HepG2 (cell line): ENCODE data around the gene ASB4. TPM values are rescaled to one million over a fixed set of nuclear protein-coding genes. Genes with fewer than 3 reads are reported as not detected.

Experiments
- ARHGAP35 ChIP-seq: sonication (generic); formaldehyde crosslinking; IDR thresholded peaks from 2 replicates; pipeline ENCODE4 v1.9.0; 2022; ENCODE audit warnings: mild to moderate bottlenecking, inconsistent platforms, moderate library complexity, missing genetic modification reagents, borderline replicate concordance
- ATF2 ChIP-seq: sonication (generic); formaldehyde crosslinking; IDR thresholded peaks from 2 replicates; pipeline ENCODE4 v1.4.0; 2020; ENCODE audit warnings: missing genetic modification reagents
- DDIT3 ChIP-seq: sonication (generic); formaldehyde crosslinking; IDR thresholded peaks from 2 replicates; pipeline ENCODE4 v1.4.0; 2020; ENCODE audit warnings: mild to moderate bottlenecking, missing genetic modification reagents
- DNMT1 ChIP-seq: sonication (generic); formaldehyde crosslinking; IDR thresholded peaks from 2 replicates; pipeline ENCODE4 v1.5.1; 2020; ENCODE audit warnings: mild to moderate bottlenecking, missing genetic modification reagents
- ELF3 ChIP-seq: IDR thresholded peaks from 2 replicates; pipeline ENCODE4 v1.6.1; 2016; ENCODE audit warnings: missing genetic modification reagents, missing compliant biosample characterization
- ERF ChIP-seq: IDR thresholded peaks from 2 replicates; pipeline ENCODE4 v1.6.1; 2018; ENCODE audit warnings: missing biosample characterization, missing genetic modification reagents
- FOSL2 ChIP-seq: sonication (generic); formaldehyde crosslinking; IDR thresholded peaks from 2 replicates; pipeline ENCODE4 v1.4.0; 2020; ENCODE audit warnings: missing genetic modification reagents
- IRF2 ChIP-seq: IDR thresholded peaks from 2 replicates; pipeline ENCODE4 v1.6.1; 2018; ENCODE audit warnings: missing genetic modification reagents, missing compliant biosample characterization
- MAF1 ChIP-seq: sonication (generic); formaldehyde crosslinking; IDR thresholded peaks from 2 replicates; pipeline ENCODE4 v1.5.0; 2020; ENCODE audit warnings: missing genetic modification reagents, borderline replicate concordance
- MTERF4 ChIP-seq: sonication (generic); formaldehyde crosslinking; IDR thresholded peaks from 2 replicates; pipeline ENCODE4 v1.8.0; 2023; ENCODE audit warnings: mild to moderate bottlenecking, missing genetic modification reagents
- PAX8 ChIP-seq: sonication (generic); formaldehyde crosslinking; IDR thresholded peaks from 2 replicates; pipeline ENCODE4 v1.8.0; 2022; ENCODE audit warnings: mild to moderate bottlenecking, missing genetic modification reagents, borderline replicate concordance
- PRPF4 ChIP-seq: fragments of 200-400 bp; formaldehyde crosslinking; IDR thresholded peaks from 2 replicates; pipeline ENCODE4 v1.6.1; 2016; ENCODE audit warnings: low read length, low read depth; ENCODE audit not compliant: poor library complexity, severe bottlenecking
- SIX1 ChIP-seq: sonication (generic); formaldehyde crosslinking; IDR thresholded peaks from 2 replicates; pipeline ENCODE4 v1.4.0; 2020; ENCODE audit warnings: missing genetic modification reagents, borderline replicate concordance
- SIX4 ChIP-seq: sonication (generic); formaldehyde crosslinking; IDR thresholded peaks from 2 replicates; pipeline ENCODE4 v1.4.0; 2020; ENCODE audit warnings: missing genetic modification reagents
- SOX5 ChIP-seq: IDR thresholded peaks from 2 replicates; pipeline ENCODE4 v1.6.1; 2016; ENCODE audit warnings: borderline replicate concordance
- TAF15 ChIP-seq: fragments of 200-400 bp; formaldehyde crosslinking; IDR thresholded peaks from one replicate; pipeline ENCODE4 v1.6.1; 2018; ENCODE audit warnings: mild to moderate bottlenecking, low read depth, low read length; ENCODE audit not compliant: poor library complexity, severe bottlenecking
- TOPORS ChIP-seq: sonication (generic); formaldehyde crosslinking; IDR thresholded peaks from 2 replicates; pipeline ENCODE4 v1.8.0; 2023; ENCODE audit warnings: mild to moderate bottlenecking, missing genetic modification reagents
- ZNF138 ChIP-seq: sonication (generic); formaldehyde crosslinking; IDR thresholded peaks from 2 replicates; pipeline ENCODE4 v1.5.0; 2020; ENCODE audit warnings: mild to moderate bottlenecking, low read depth, missing genetic modification reagents
- ZNF350 ChIP-seq: sonication (generic); formaldehyde crosslinking; IDR thresholded peaks from 2 replicates; pipeline ENCODE4 v1.4.0; 2020; ENCODE audit warnings: mild to moderate bottlenecking, low read depth, missing genetic modification reagents, borderline replicate concordance
- ZNF557 ChIP-seq: sonication (generic); formaldehyde crosslinking; IDR thresholded peaks from 2 replicates; pipeline ENCODE4 v1.4.0; 2020; ENCODE audit warnings: missing genetic modification reagents
- ZNF576 ChIP-seq: sonication (generic); formaldehyde crosslinking; IDR thresholded peaks from 2 replicates; pipeline ENCODE4 v1.4.0; 2020; ENCODE audit warnings: mild to moderate bottlenecking, missing genetic modification reagents
- ZNF629 ChIP-seq: sonication (generic); formaldehyde crosslinking; conservative IDR thresholded peaks from 2 replicates; pipeline ENCODE4 v1.5.0; 2020; ENCODE audit warnings: missing genetic modification reagents
- ZNF790 ChIP-seq: sonication (generic); formaldehyde crosslinking; IDR thresholded peaks from 2 replicates; pipeline ENCODE4 v1.8.0; 2022; ENCODE audit warnings: missing genetic modification reagents, mild to moderate bottlenecking, borderline replicate concordance
- ZNF839 ChIP-seq: sonication (generic); formaldehyde crosslinking; IDR thresholded peaks from 2 replicates; pipeline ENCODE4 v1.4.0; 2020; ENCODE audit warnings: missing genetic modification reagents, mild to moderate bottlenecking, borderline replicate concordance
- polyA plus RNA-seq, 8 experiments: library from polyadenylated mRNA; depleted of rRNA in 3 of 8; stranded (reverse) in 7 of 8; unstranded in 1 of 8; fragments of >200 nt; fragmentation: Illumina TruSeq in 4 of 8; extraction: Trizol in 4 of 8; gene quantifications; 2 replicates each; pipeline versions ENCODE4 v1.2.1 to v1.2.3, GENCODE V29; 2011 to 2016; ENCODE audit warnings: low read depth in 4 of 8, missing spikeins in 1 of 8, mixed read lengths in 1 of 8; ENCODE audit not compliant: insufficient read depth in 1 of 8
- total RNA-seq, 5 experiments: library from RNA; depleted of rRNA; stranded (reverse); fragments of >200 nt; fragmentation: Illumina TruSeq; extraction: Trizol; gene quantifications; 2 replicates each; pipeline ENCODE4 v1.2.3, GENCODE V29; 2016; ENCODE audit warnings: low read depth in 1 of 5
- TF ChIP-seq, protein P1 (sequence below): sonication (generic); formaldehyde crosslinking; IDR thresholded peaks from 2 replicates; pipeline ENCODE4 v1.4.0; 2020; ENCODE audit warnings: missing genetic modification reagents
- TF ChIP-seq, protein P2 (sequence below): IDR thresholded peaks from 2 replicates; pipeline ENCODE4 v1.6.1; 2016; ENCODE audit warnings: missing biosample characterization, missing genetic modification reagents, low read depth

ASB4 gene
- total and polyA plus RNA-seq, 2 of the 13 experiments (the other 11 are each of a cell fraction or from before 2014, with no cell fraction given) = 1.1 to 4.0 TPM

GRCh38 chr7:95470452-95470851 is 15.3 kb upstream of the ASB4 start (continued):
- no peak for TF ChIP-seq SIX1 (CRISPR knock-in tag)
- no peak for TF ChIP-seq TAF15
- no peak for TF ChIP-seq PAX8 (CRISPR knock-in tag)
- TF ChIP-seq ELF3 (CRISPR knock-in tag) = peak; percentile 68; the same call in 1 of the 2 replicates
- TF ChIP-seq ZNF839 = no peak
- TF ChIP-seq ZNF138 (CRISPR knock-in tag) = no peak
- no peak for TF ChIP-seq MAF1 (CRISPR knock-in tag)
- TF ChIP-seq DDIT3 (CRISPR knock-in tag) = no peak
- TF ChIP-seq ZNF350 (CRISPR knock-in tag) = no peak
- TF ChIP-seq ERF (CRISPR knock-in tag) = 0 out of 2 replicates have a peak, but pooled peaks have one; percentile 38
- TF ChIP-seq ZNF557 = no peak
- no peak for TF ChIP-seq ZNF790
- TF ChIP-seq ATF2 (CRISPR knock-in tag) = no peak
- TF ChIP-seq SIX4 = no peak
- TF ChIP-seq SOX5 (CRISPR knock-in tag) = peak; percentile 38; the same call in 1 of the 2 replicates
- no peak for TF ChIP-seq ZNF576 (CRISPR knock-in tag)
- TF ChIP-seq ZNF629 = no peak
- TF ChIP-seq, protein P1, sequence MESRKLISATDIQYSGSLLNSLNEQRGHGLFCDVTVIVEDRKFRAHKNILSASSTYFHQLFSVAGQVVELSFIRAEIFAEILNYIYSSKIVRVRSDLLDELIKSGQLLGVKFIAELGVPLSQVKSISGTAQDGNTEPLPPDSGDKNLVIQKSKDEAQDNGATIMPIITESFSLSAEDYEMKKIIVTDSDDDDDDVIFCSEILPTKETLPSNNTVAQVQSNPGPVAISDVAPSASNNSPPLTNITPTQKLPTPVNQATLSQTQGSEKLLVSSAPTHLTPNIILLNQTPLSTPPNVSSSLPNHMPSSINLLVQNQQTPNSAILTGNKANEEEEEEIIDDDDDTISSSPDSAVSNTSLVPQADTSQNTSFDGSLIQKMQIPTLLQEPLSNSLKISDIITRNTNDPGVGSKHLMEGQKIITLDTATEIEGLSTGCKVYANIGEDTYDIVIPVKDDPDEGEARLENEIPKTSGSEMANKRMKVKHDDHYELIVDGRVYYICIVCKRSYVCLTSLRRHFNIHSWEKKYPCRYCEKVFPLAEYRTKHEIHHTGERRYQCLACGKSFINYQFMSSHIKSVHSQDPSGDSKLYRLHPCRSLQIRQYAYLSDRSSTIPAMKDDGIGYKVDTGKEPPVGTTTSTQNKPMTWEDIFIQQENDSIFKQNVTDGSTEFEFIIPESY = no peak
- TF ChIP-seq IRF2 (CRISPR knock-in tag) = 0 out of 2 replicates have a peak, but pooled peaks have one; percentile 26
- no peak for TF ChIP-seq ARHGAP35 (CRISPR knock-in tag)
- no peak for TF ChIP-seq MTERF4
- no peak for TF ChIP-seq TOPORS (CRISPR knock-in tag)
- TF ChIP-seq FOSL2 (CRISPR knock-in tag) = peak; percentile 73
- no peak for TF ChIP-seq DNMT1 (CRISPR knock-in tag)
- TF ChIP-seq, protein P2, sequence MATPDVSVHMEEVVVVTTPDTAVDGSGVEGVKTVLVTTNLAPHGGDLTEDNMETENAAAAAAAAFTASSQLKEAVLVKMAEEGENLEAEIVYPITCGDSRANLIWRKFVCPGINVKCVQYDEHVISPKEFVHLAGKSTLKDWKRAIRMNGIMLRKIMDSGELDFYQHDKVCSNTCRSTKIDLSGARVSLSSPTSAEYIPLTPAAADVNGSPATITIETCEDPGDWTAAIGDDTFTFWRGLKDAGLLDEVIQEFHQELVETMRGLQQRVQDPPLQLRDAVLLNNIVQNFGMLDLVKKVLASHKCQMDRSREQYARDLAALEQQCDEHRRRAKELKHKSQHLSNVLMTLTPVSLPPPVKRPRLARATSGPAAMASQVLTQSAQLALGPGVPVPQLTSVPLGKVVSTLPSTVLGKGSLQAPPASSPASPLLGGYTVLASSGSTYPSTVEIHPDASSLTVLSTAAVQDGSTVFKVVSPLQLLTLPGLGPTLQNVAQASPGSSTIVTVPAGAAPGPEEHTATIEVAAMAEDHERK (CRISPR knock-in tag) = no peak
- TF ChIP-seq PRPF4 = no peak
